Measurements from ENCODE around the gene SRP72. TPM values are rescaled to one million over a fixed set of nuclear protein-coding genes. Genes with fewer than 3 reads are reported as not detected.
A peak's percentile ranks its signal among the peaks of the same experiment; 100 is the strongest.

SRP72 gene
- total RNA-seq, 2 experiments from 2014 or later = 140 to 142 TPM

DNA sequence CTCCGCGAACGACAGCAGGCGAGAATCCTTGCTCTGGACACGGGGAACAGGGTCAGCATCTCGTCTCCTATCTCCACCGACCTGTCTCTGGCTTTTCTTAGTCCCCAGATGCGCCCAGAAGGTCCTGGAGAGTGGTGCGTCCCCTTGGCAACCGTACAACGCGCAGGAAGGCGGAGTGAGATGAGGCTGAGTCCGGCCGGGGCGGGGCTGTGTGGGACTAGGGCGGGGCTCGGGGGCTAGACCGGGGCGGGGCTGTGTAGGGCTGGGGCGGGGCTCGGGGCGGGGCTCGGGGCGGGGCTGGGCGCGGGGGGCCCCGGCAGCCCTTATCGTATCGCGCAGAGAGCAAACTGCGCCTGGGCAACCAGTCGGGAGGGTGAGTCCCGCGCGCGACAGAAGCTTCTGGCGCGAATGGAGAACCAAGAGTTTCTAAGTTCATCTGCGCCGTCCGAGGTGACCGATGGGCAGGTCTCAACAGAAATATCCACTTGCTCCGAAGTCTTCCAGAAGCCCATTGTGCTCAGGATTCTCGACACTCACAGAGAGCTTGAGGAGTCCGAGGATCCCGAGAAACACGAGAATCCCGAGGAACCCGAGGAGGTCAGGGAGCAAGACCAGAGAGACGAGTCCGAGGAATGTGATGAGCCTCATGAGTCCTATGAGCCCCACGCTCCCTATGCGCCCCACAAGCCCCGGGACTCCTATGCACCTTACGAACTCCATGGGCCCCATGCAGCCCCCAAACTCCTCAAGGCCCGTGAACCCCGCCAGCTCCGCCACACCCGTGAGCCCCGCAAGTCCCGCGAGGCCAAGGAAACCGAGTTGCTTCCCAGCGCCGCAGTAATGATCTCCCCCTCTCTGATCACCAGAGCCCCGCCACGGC lies 63.1 kb downstream of the SRP72 start:
- peaks cover 2% of the 10 kb centered on the region for H3K4me1 Mint-ChIP-seq
- no peaks in the 10 kb centered on the region for H3K36me3 Mint-ChIP-seq (ENCODE audit: low read depth)
- peaks cover 18% of the 10 kb centered on the region for H3K27me3 Mint-ChIP-seq
- peak overlapping the region; percentile 38 for H3K4me3 Mint-ChIP-seq
- no peaks in the 10 kb centered on the region for H3K9me3 Mint-ChIP-seq
- H3K27ac Mint-ChIP-seq = no peak overlapping the region
- POLR2A ChIA-PET = interaction anchor here (1.0 to 1.7 kb wide), 5 partner anchors 9 to 447 kb away, joined by 3 to 6 read pairs (median 4); partner anchors contain the start of genes AASDH, NOA1 and PPAT
- CTCF ChIA-PET = interaction anchor here (0.7 to 1.5 kb wide), 2 partner anchors 15 to 273 kb away, joined by 3 to 4 read pairs; no protein-coding TSS in a partner anchor
- DNase-seq = peak; percentile 85

GRCh38 chr4:56531149-56531770 lies 63.8 kb downstream of the SRP72 start:
- no peak for DNase-seq
- peaks cover 20% of the 10 kb centered on the region for H3K27me3 Mint-ChIP-seq
- ChIA-PET CTCF (interaction anchor here (0.7 to 1.5 kb wide), 2 partner anchors 14 to 272 kb away, joined by 3 to 4 read pairs; no protein-coding TSS in a partner anchor), POLR2A (interaction anchor here (1.0 to 1.7 kb wide), 4 partner anchors 96 to 446 kb away, joined by 3 to 6 read pairs (median 4); partner anchors contain the start of genes AASDH, NOA1 and PPAT)
- no peaks in the 10 kb centered on the region for H3K9me3 Mint-ChIP-seq
- H3K4me3 Mint-ChIP-seq = no peak overlapping the region
- peaks cover 2% of the 10 kb centered on the region for H3K4me1 Mint-ChIP-seq
- no peak overlapping the region for H3K27ac Mint-ChIP-seq
- no peaks in the 10 kb centered on the region for H3K36me3 Mint-ChIP-seq (ENCODE audit: low read depth)

- Mint-ChIP-seq H3K36me3 (ENCODE audit: low read depth) (no peaks in the 10 kb centered on the region), H3K4me1 (peaks cover 2% of the 10 kb centered on the region), H3K4me3 (no peak overlapping the region), H3K9me3 (no peaks in the 10 kb centered on the region), H3K27me3 (peaks cover 23% of the 10 kb centered on the region), H3K27ac (no peak overlapping the region)
- ChIA-PET POLR2A (interaction anchor here (1.2 to 1.3 kb wide), 2 partner anchors 96 to 144 kb away, joined by 4 to 6 read pairs; partner anchors contain the start of genes AASDH and PPAT), CTCF (interaction anchor here (1.5 kb wide), 1 partner anchor 272 kb away, joined by 4 read pairs; no protein-coding TSS in a partner anchor)
- no peak for DNase-seq
These were observed 64.4 kb downstream of the SRP72 start for GRCh38 chr4:56531823-56532222.

- no peaks in the 10 kb centered on the region for H3K9me3 Mint-ChIP-seq
- peaks cover 2% of the 10 kb centered on the region for H3K4me1 Mint-ChIP-seq
- CTCF ChIA-PET = no interaction called here
- no peak overlapping the region for H3K4me3 Mint-ChIP-seq
- POLR2A ChIA-PET = no interaction called here
- peaks cover 21% of the 10 kb centered on the region for H3K27me3 Mint-ChIP-seq
- no peak overlapping the region for H3K27ac Mint-ChIP-seq
- no peak for DNase-seq
- no peaks in the 10 kb centered on the region for H3K36me3 Mint-ChIP-seq (ENCODE audit: low read depth)
These were observed 64.8 kb downstream of the SRP72 start for GRCh38 chr4:56532239-56532638.

GRCh38 chr4:56535915-56536314 lies 68.5 kb downstream of the SRP72 start:
- POLR2A ChIA-PET = no interaction called here
- Mint-ChIP-seq H3K27ac (no peak overlapping the region), H3K36me3 (ENCODE audit: low read depth) (no peaks in the 10 kb centered on the region), H3K27me3 (peaks cover 13% of the 10 kb centered on the region), H3K4me3 (no peak overlapping the region), H3K4me1 (no peaks in the 10 kb centered on the region), H3K9me3 (no peaks in the 10 kb centered on the region)
- CTCF ChIA-PET = no interaction called here
- DNase-seq = no peak

DNA sequence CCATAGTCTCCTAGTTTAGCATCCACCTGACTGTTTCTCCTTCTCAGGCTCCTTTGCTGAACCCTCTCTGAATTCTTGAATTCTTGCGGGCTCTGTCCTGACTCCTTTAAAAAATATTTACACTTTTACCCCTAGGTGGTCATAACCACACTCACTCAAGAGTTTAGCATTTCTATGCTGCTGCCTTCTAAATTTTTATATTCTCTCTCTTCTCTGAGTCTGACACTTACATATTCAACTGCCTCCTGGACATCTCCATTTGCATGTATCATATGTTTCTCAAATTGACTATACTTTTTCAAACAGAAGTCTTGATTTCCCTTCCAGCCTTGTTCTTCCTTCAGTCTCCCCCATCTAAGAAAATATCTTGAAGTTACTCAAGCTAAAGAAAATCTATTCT lies 69.7 kb downstream of the SRP72 start:
- H3K27me3 Mint-ChIP-seq = peaks cover 16% of the 10 kb centered on the region
- H3K4me3 Mint-ChIP-seq = no peak overlapping the region
- ChIA-PET CTCF (no interaction called here), POLR2A (no interaction called here)
- H3K27ac Mint-ChIP-seq = no peak overlapping the region
- H3K9me3 Mint-ChIP-seq = no peaks in the 10 kb centered on the region
- no peaks in the 10 kb centered on the region for H3K4me1 Mint-ChIP-seq
- DNase-seq = no peak
- H3K36me3 Mint-ChIP-seq (ENCODE audit: low read depth) = no peaks in the 10 kb centered on the region

DNA sequence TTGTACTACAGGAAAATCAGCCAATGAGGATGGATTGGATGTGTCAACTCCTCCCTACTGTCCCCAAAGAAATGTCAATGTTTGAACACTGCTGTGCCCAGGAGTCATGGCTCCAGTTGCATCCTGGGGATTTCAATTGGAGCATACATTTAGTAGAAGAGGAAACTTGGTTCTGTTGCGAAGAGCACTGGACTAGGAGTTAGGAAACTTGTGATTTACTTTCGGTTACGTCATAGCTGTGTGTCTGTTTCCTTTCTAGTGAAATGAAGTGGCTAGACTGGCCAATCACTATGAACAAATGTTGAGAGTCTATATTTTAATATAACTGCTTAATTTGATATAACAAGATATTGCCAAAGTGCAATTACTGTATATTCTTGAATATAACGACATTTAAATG lies 73.4 kb downstream of the SRP72 start:
- CTCF ChIA-PET = interaction anchor here (0.6 kb wide), 1 partner anchor 117 kb away, joined by 3 read pairs; no protein-coding TSS in a partner anchor
- no peaks in the 10 kb centered on the region for H3K36me3 Mint-ChIP-seq (ENCODE audit: low read depth)
- DNase-seq = no peak
- H3K27me3 Mint-ChIP-seq = peaks cover 21% of the 10 kb centered on the region
- H3K27ac Mint-ChIP-seq = no peak overlapping the region
- no peaks in the 10 kb centered on the region for H3K9me3 Mint-ChIP-seq
- peaks cover 13% of the 10 kb centered on the region for H3K4me1 Mint-ChIP-seq
- H3K4me3 Mint-ChIP-seq = no peak overlapping the region
- POLR2A ChIA-PET = no interaction called here

- ChIA-PET CTCF (interaction anchor here (0.7 to 2.3 kb wide), 17 partner anchors 9 to 292 kb away, joined by 3 to 11 read pairs (median 4); a partner anchor contains a TSS), POLR2A (interaction anchor here (1.0 to 1.7 kb wide), 3 partner anchors 76 to 365 kb away, joined by 3 to 4 read pairs (median 4); no protein-coding TSS in a partner anchor)
- Mint-ChIP-seq H3K27me3 (peaks cover 14% of the 10 kb centered on the region), H3K36me3 (ENCODE audit: low read depth) (no peaks in the 10 kb centered on the region), H3K9me3 (no peaks in the 10 kb centered on the region), H3K4me1 (peaks cover 17% of the 10 kb centered on the region), H3K27ac (no peak overlapping the region), H3K4me3 (peak overlapping the region; percentile 61)
- DNase-seq = peak; percentile 86
These were observed 77.2 kb downstream of the SRP72 start for GRCh38 chr4:56544573-56545131.

- Mint-ChIP-seq H3K27ac (no peak overlapping the region), H3K4me1 (peaks cover 4% of the 10 kb centered on the region), H3K36me3 (ENCODE audit: low read depth) (no peaks in the 10 kb centered on the region), H3K9me3 (no peaks in the 10 kb centered on the region), H3K27me3 (peaks cover 8% of the 10 kb centered on the region), H3K4me3 (no peak overlapping the region)
- CTCF ChIA-PET = no interaction called here
- DNase-seq = no peak
- POLR2A ChIA-PET = no interaction called here
These were observed 83.2 kb downstream of the SRP72 start for GRCh38 chr4:56550642-56551041.

DNA sequence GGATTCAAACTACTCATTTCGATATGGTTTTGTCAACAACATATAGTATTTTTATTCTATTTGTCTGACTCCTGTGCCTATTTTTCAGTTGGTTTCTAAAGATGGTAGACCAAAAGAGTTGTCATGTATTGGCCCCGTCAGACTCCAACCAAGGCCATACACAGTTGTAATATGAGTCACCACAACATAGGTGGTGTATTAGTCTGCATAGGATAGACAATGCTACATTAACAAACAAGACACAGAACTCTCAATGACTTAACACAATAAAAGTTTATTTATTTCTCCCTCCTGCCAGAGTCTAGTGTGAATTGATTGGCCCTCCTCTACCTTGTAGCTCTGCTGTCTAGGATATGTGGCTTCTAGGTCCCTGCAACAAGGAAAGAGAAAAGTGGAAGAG lies 84.1 kb downstream of the SRP72 start:
- POLR2A ChIA-PET = interaction anchor here (0.9 kb wide), 1 partner anchor 114 kb away, joined by 3 read pairs; no protein-coding TSS in a partner anchor
- Mint-ChIP-seq H3K4me3 (no peak overlapping the region), H3K36me3 (ENCODE audit: low read depth) (no peaks in the 10 kb centered on the region), H3K27me3 (peaks cover 13% of the 10 kb centered on the region), H3K4me1 (peaks cover 4% of the 10 kb centered on the region), H3K27ac (no peak overlapping the region), H3K9me3 (no peaks in the 10 kb centered on the region)
- no peak for DNase-seq
- CTCF ChIA-PET = no interaction called here

DNA sequence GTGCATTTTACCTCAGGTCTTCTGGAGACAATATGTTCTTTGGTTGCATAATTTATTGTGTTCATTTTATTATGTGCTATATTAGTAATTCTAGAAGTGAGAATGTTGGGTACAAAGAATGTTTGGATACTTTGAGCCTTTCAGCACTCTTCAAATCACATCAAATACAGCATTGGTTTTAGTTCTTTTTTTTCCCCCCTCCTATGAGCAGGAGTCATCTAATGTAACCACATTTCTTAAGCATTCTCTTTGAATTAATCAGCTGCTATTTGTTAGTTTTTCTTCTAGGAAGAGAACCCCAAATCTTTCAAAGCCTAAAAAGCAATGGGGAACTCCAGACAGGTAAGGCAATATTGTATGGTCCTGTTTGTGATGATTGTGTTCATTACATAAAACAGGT lies 84.9 kb downstream of the SRP72 start:
- POLR2A ChIA-PET = interaction anchor here (0.9 kb wide), 1 partner anchor 115 kb away, joined by 3 read pairs; no protein-coding TSS in a partner anchor
- Mint-ChIP-seq H3K4me3 (no peak overlapping the region), H3K27ac (no peak overlapping the region), H3K4me1 (peaks cover 4% of the 10 kb centered on the region), H3K9me3 (no peaks in the 10 kb centered on the region), H3K36me3 (ENCODE audit: low read depth) (no peaks in the 10 kb centered on the region), H3K27me3 (peaks cover 11% of the 10 kb centered on the region)
- CTCF ChIA-PET = interaction anchor here (0.7 kb wide), 1 partner anchor 232 kb away, joined by 3 read pairs; no protein-coding TSS in a partner anchor
- no peak for DNase-seq
